PC-3 (cell line): ENCODE results near the gene ZNF831. TPM values are rescaled to one million over a fixed set of nuclear protein-coding genes. Genes with fewer than 3 reads are reported as not detected.

Experiments
- ATAC-seq: fragments of 200-7000 bp; cut with Tn5 transposase; 2 replicates; pipeline ENCODE4 v1.9.1; 2020; ENCODE audit warnings: mild to moderate bottlenecking, moderate library complexity
- BruUV-seq: library from RNA; stranded (reverse); fragments of 400-500 nt; replicated peaks from 2 replicates; lab custom pipeline; 2021; lab: Mats Ljungman, UMichigan
- CTCF ChIA-PET: fragments of 300-600 bp; sonication (Branson Sonifier 250); formaldehyde crosslinking; loops from one replicate; lab custom pipeline; 2022; ENCODE audit warnings: antibody characterized with exemption; lab: Charles Lee
- POLR2A ChIA-PET: fragments of 300-600 bp; sonication (Branson Sonifier 250); formaldehyde crosslinking; loops from one replicate; lab custom pipeline; 2022; ENCODE audit warnings: antibody characterized with exemption; ENCODE audit not compliant: unreplicated experiment; lab: Charles Lee
- DNase-seq: peaks from one replicate; pipeline ENCODE4 v3.0.0-alpha.2; 2015
- H2AFZ ChIP-seq: fragments of 300-600 bp; sonication (generic); 2 replicates; pipeline ENCODE4 v1.6.0; 2016; ENCODE audit warnings: antibody characterized with exemption, low read length
- H3F3A ChIP-seq: fragments of 300-600 bp; sonication (generic); one replicate; pipeline ENCODE4 v1.6.0; 2017; ENCODE audit warnings: antibody characterized with exemption, low read length, control low read depth, mild to moderate bottlenecking; ENCODE audit not compliant: unreplicated experiment
- H3K27ac ChIP-seq: fragments of 300-600 bp; sonication (generic); 2 replicates; pipeline ENCODE4 v1.5.1; 2016; ENCODE audit warnings: mild to moderate bottlenecking, low read length
- H3K27me3 ChIP-seq: fragments of 300-600 bp; sonication (generic); 2 replicates; pipeline ENCODE4 v1.6.1; 2016; ENCODE audit warnings: low read length, mixed read lengths
- H3K36me3 ChIP-seq: fragments of 300-600 bp; sonication (generic); 2 replicates; pipeline ENCODE4 v1.6.1; 2016; ENCODE audit warnings: low read depth, mixed run types, low read length, mixed read lengths
- H3K4me1 ChIP-seq: fragments of 300-600 bp; sonication (generic); 2 replicates; pipeline ENCODE4 v1.5.1; 2016; ENCODE audit warnings: low read length; ENCODE audit not compliant: insufficient read depth
- H3K4me2 ChIP-seq: fragments of 300-600 bp; sonication (generic); 2 replicates; pipeline ENCODE4 v1.6.0; 2016; ENCODE audit warnings: low read length
- H3K4me3 ChIP-seq: fragments of 300-600 bp; sonication (generic); 2 replicates; pipeline ENCODE4 v1.5.1; 2016; ENCODE audit warnings: mild to moderate bottlenecking, low read length, mixed read lengths
- H3K79me2 ChIP-seq: fragments of 300-600 bp; sonication (generic); 2 replicates; pipeline ENCODE4 v1.6.1; 2017; ENCODE audit warnings: low read length, mixed read lengths
- H3K9ac ChIP-seq: fragments of 300-600 bp; sonication (generic); 2 replicates; pipeline ENCODE4 v1.6.0; 2016; ENCODE audit warnings: mild to moderate bottlenecking, low read length
- H3K9me2 ChIP-seq: fragments of 300-600 bp; sonication (generic); replicated peaks from 2 replicates; pipeline ENCODE4 v1.6.1; 2016; ENCODE audit warnings: mixed run types, low read length, mixed read lengths
- H3K9me3 ChIP-seq: fragments of 300-600 bp; sonication (generic); 2 replicates; pipeline ENCODE4 v1.6.1; 2016; ENCODE audit warnings: low read length, mixed read lengths
- H4K20me1 ChIP-seq: fragments of 300-600 bp; sonication (generic); 2 replicates; pipeline ENCODE4 v1.6.1; 2016; ENCODE audit warnings: low read length, mixed read lengths
- EZH2 ChIP-seq: fragments of 300-600 bp; sonication (generic); IDR thresholded peaks from one replicate; pipeline ENCODE4 v1.6.1; 2017; ENCODE audit warnings: antibody characterized with exemption, mild to moderate bottlenecking, low read length; ENCODE audit not compliant: unreplicated experiment
- EZH2phosphoT487 ChIP-seq: fragments of 300-600 bp; sonication (generic); IDR thresholded peaks from 2 replicates; pipeline ENCODE4 v1.6.1; 2018; ENCODE audit warnings: mild to moderate bottlenecking, antibody characterized with exemption, low read length, borderline replicate concordance
- intact Hi-C: fragments of 100-400 bp; cut with micrococcal nuclease; formaldehyde crosslinking; loops from 2 replicates; pipeline ENCODE4 v1.9.0; 2023
- total RNA-seq: library from RNA; depleted of rRNA; stranded (reverse); fragments of >200 nt; gene quantifications from 2 replicates; pipeline ENCODE4 v1.2.3, GENCODE V29; 2014
- TF ChIP-seq, protein P1 (sequence below): fragments of 300-600 bp; sonication (generic); conservative IDR thresholded peaks from 2 replicates; pipeline ENCODE4 v1.5.1; 2017; ENCODE audit warnings: antibody characterized with exemption, low read depth, mild to moderate bottlenecking, low read length

Gene ZNF831
- total RNA-seq, 1 experiment from 2014 or later, result not detected

DNA sequence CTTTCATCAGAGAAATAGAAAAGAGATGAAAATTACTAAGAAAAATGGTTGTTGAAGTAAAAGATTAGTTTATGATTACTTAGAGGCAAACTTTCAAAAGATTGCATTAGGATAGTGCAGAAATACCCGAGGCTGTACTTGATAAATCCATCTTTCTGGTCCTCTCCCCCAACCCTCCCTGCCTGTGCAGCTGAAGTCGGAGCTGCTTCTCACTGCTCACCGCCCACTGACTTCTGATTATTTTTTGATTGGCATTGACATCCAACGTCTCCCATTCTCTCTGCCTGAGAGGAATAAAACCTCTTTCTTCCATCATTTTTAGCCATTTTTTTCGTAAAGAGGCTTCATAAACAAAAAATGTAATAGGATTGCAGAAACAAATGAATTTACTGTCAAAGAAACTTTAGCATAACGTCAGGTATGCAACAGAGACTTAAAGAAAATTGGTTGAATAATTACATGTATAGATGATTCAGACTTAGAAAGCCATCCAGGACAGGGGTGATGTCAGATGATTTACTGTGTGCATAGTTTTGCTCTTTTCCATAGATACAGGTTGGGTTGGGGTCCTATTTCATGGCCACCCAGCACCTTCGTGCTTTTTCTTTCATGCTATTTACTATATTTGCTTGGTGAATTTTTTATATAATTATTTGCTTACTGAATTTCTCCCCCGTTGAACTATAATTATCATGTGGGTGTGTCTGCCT, 83.2 kb downstream of the ZNF831 start:
- TF ChIP-seq EZH2, result no peak
- ChIA-PET CTCF (no interaction called here), POLR2A (no interaction called here)
- H4K20me1 ChIP-seq, result no peaks in the 10 kb centered on the region
- H3F3A ChIP-seq, result no peaks in the 10 kb centered on the region
- H3K9me3 ChIP-seq, result no peaks in the 10 kb centered on the region
- H3K79me2 ChIP-seq, result no peaks in the 10 kb centered on the region
- no peak overlapping the region for H2AFZ ChIP-seq
- ATAC-seq, result no peak
- no peak overlapping the region for H3K27ac ChIP-seq
- no peaks in the 10 kb centered on the region for H3K9me2 ChIP-seq
- no peak overlapping the region for H3K9ac ChIP-seq
- H3K4me2 ChIP-seq, result no peak overlapping the region
- BruUV-seq, result no TSS peak
- H3K27me3 ChIP-seq, result peaks cover 100% of the 10 kb centered on the region
- DNase-seq, result no peak
- no peaks in the 10 kb centered on the region for H3K4me1 ChIP-seq
- no peaks in the 10 kb centered on the region for H3K36me3 ChIP-seq
- H3K4me3 ChIP-seq, result no peak overlapping the region
- intact Hi-C loops, result no loop called here

DNA sequence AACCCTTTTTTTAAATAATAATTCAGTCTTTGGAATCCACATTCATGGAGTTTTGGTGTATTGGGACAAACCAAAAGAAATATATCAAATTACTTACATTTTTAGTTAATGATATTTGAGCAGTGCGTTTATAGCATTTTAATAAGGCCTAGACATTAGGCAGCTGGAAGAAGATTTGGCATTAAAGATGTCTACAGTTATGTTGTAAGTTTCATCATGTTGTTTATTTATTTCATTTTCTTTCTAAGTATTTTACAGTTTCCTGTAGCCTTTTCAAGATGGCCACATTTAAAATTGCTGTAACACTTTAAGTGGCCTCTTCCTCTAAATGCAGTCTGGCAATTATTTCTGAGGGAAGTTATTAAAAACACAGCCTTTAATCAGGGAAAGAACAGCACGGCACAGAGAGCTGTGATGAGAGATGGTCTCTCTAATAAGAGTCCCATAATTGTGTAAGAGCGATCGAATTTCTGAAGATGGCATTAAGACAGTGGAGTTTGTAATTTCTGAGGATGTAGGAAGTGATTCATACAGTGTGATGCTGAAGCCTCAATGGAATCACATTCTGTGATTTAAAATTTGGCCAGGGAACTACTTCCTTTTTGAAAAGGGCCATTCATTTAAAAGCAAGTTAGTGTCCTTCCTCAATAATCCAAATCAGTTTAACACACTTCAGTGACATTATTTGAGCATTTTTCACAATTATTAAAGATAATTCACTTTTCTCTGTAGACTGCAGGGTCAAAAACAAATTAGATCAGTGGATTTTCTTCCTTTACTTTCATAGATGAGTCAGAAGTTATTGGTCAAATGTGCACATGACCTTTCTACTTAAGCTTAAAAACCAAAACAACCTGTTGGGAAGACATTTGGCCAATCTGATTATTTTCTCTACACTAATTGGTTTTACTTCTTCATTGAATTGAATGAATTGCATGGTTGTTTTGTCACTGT, 84.4 kb downstream of the ZNF831 start:
- DNase-seq, result no peak
- Histone ChIP-seq H3K4me1 (no peaks in the 10 kb centered on the region), H3K9ac (no peak overlapping the region), H3F3A (no peaks in the 10 kb centered on the region), H3K27ac (no peak overlapping the region), H4K20me1 (no peaks in the 10 kb centered on the region), H3K4me3 (no peak overlapping the region), H3K79me2 (no peaks in the 10 kb centered on the region), H3K27me3 (peaks cover 100% of the 10 kb centered on the region), H3K9me3 (no peaks in the 10 kb centered on the region), H3K4me2 (no peak overlapping the region), H2AFZ (no peak overlapping the region), H3K9me2 (no peaks in the 10 kb centered on the region), H3K36me3 (no peaks in the 10 kb centered on the region)
- intact Hi-C loops, result no loop called here
- TF ChIP-seq EZH2phosphoT487, result no peak
- TF ChIP-seq, protein P1, sequence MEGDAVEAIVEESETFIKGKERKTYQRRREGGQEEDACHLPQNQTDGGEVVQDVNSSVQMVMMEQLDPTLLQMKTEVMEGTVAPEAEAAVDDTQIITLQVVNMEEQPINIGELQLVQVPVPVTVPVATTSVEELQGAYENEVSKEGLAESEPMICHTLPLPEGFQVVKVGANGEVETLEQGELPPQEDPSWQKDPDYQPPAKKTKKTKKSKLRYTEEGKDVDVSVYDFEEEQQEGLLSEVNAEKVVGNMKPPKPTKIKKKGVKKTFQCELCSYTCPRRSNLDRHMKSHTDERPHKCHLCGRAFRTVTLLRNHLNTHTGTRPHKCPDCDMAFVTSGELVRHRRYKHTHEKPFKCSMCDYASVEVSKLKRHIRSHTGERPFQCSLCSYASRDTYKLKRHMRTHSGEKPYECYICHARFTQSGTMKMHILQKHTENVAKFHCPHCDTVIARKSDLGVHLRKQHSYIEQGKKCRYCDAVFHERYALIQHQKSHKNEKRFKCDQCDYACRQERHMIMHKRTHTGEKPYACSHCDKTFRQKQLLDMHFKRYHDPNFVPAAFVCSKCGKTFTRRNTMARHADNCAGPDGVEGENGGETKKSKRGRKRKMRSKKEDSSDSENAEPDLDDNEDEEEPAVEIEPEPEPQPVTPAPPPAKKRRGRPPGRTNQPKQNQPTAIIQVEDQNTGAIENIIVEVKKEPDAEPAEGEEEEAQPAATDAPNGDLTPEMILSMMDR, result no peak
- TF ChIP-seq EZH2, result no peak
- no peak for ATAC-seq
- no TSS peak for BruUV-seq
- ChIA-PET CTCF (no interaction called here), POLR2A (no interaction called here)

DNA sequence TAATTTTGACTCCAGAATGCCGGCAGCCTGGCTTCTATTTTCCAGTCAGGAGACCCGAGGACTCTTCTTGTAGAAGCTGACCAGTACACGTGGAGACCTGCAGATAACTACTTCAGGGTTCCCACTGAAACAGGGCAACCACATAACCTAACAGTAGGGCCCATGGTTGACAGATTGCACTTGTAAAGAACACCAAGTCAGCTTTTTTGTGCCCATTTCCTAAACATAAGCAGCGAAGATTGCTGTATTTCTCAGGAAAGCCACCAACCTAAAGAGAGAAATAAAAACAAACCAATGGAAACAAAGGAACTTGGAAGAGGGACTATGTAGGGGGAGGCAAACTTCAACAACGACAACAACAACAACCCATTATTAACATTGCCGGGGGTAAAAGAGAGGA, 86.7 kb downstream of the ZNF831 start:
- Histone ChIP-seq H3K4me2 (no peak overlapping the region), H3K9me3 (no peaks in the 10 kb centered on the region), H3F3A (no peaks in the 10 kb centered on the region), H4K20me1 (no peaks in the 10 kb centered on the region), H3K9ac (no peak overlapping the region), H3K4me3 (no peak overlapping the region), H3K27me3 (peaks cover 98% of the 10 kb centered on the region), H3K27ac (no peak overlapping the region), H3K9me2 (no peaks in the 10 kb centered on the region), H3K4me1 (no peaks in the 10 kb centered on the region), H2AFZ (no peak overlapping the region), H3K79me2 (no peaks in the 10 kb centered on the region), H3K36me3 (no peaks in the 10 kb centered on the region)
- no TSS peak for BruUV-seq
- intact Hi-C loops, result no loop called here
- CTCF ChIA-PET, result no interaction called here
- DNase-seq (no peak), ATAC-seq (no peak)
- no peak for TF ChIP-seq EZH2
- no peak for TF ChIP-seq EZH2phosphoT487
- TF ChIP-seq, protein P1, result no peak
- POLR2A ChIA-PET, result no interaction called here
